Right lobe of liver (tissue), 6 donors: ENCODE measurements around the gene NDUFC2. TPM values are rescaled to one million over a fixed set of nuclear protein-coding genes. Genes with fewer than 3 reads are reported as not detected.

Experiments
- ATAC-seq, 4 donors: fragments of 200-7000 bp; cut with Tn5 transposase; one replicate each; pipeline ENCODE4 v1.9.1; 2020; ENCODE audit warnings: mild to moderate bottlenecking in 4 of 4, moderate library complexity in 4 of 4
- DNase-seq, 3 donors: peaks; one replicate each; pipeline ENCODE4 v3.0.0-alpha.2; 2020
- H3K27ac ChIP-seq, 3 donors: fragments of 200-600 bp; one replicate each; pipeline ENCODE4 v1.8.0; 2022
- H3K27me3 ChIP-seq, 2 donors: fragments of 200-600 bp; one replicate each; pipeline ENCODE4 v1.8.0; 2022
- H3K36me3 ChIP-seq, 4 donors: fragments of 200-600 bp; sonication (generic) in 1 of 4; one replicate each; pipeline versions ENCODE4 v1.5.1 to v1.8.0; 2017 to 2022; ENCODE audit warnings: control low read depth in 1 of 4
- H3K4me1 ChIP-seq, 4 donors: fragments of 200-600 bp; sonication (generic) in 1 of 4; one replicate each; pipeline versions ENCODE4 v1.5.1 to v1.8.0; 2017 to 2022; ENCODE audit warnings: control low read depth in 1 of 4
- H3K4me3 ChIP-seq, 3 donors: fragments of 200-600 bp; one replicate each; pipeline ENCODE4 v1.8.0; 2022
- H3K9me3 ChIP-seq, 4 donors: fragments of 200-600 bp; sonication (generic) in 1 of 4; one replicate each; pipeline versions ENCODE4 v1.5.1 to v1.8.0; 2017 to 2022; ENCODE audit warnings: control low read depth in 1 of 4
- CTCF ChIP-seq, 4 donors: fragments of 200-600 bp in 3 of 4; fragments of 450-650 bp in 1 of 4; IDR thresholded peaks; one replicate each; pipeline versions ENCODE4 v1.5.1 to v1.8.0; 2016 to 2022; ENCODE audit warnings: antibody characterized with exemption in 4 of 4, mild to moderate bottlenecking in 2 of 4
- POLR2A ChIP-seq: fragments of 450-650 bp; IDR thresholded peaks from one replicate; pipeline ENCODE4 v1.6.1; 2017; ENCODE audit warnings: antibody characterized with exemption, mild to moderate bottlenecking
- WGBS: methylation state at CpG from one replicate; pipeline ENCODE4 v1.1.6; 2018; ENCODE audit warnings: low coverage, low lambda C conversion rate; ENCODE audit not compliant: insufficient coverage; ENCODE audit errors: missing lambda C conversion rate; 5-methylcytosine and 5-hydroxymethylcytosine counted together
- intact Hi-C, 2 donors: fragments of 100-400 bp; cut with DNase I; formaldehyde crosslinking; loops; one replicate each; pipeline versions ENCODE4 v1.11.2 to v1.14.1; 2022
- total RNA-seq, 6 experiments: library from RNA; depleted of rRNA in 2 of 6; stranded (reverse); fragments of >200 nt in 2 of 6; fragmentation: NEBNext Ultra II Directional in 3 of 6; extraction: Animal tissue kit (Norgen Biotek cat#: 25700) in 3 of 6; gene quantifications; one replicate each; pipeline versions ENCODE4 v1.1.0 to v1.2.4, GENCODE V29; 2016 to 2023
- donor health status: DM: no; HTN: yes; CAD: no.
- donor health status: DM: no; HTN: no; CAD: no.
- donor health status: DM: no; HTN: no; CAD: no.
- donor health status: DM: no; HTN: yes; CAD: no.
- donor health status: DM: no; HTN: yes; CAD: no.

The NDUFC2 gene
- total RNA-seq, 6 experiments from 2014 or later, result 105 to 265 (median 183) TPM

- intact Hi-C loops, result no loop called here
- Histone ChIP-seq H3K4me3 (no peak overlapping the region), H3K27me3 (no peaks in the 10 kb centered on the region), H3K4me1 (peaks cover 0 to 12% (median 6%) of the 10 kb centered on the region in 4 donors), H3K36me3 (peaks cover 0 to 26% (median 5%) of the 10 kb centered on the region in 4 donors), H3K27ac (no peak overlapping the region), H3K9me3 (no peaks in the 10 kb centered on the region)
- DNase-seq (no peak), ATAC-seq (peak in 1 of 4 donors; percentile 14)
- WGBS, result 51% methylated on average over 2 of the region's 2 CpGs
- TF ChIP-seq POLR2A (no peak), CTCF (IDR thresholded peaks at IDR 0.05) (no peak)
These were observed 9.0 kb downstream of the NDUFC2 start for GRCh38 chr11:78070621-78071020.

GRCh38 chr11:78069465-78069864, 10.2 kb downstream of the NDUFC2 start:
- ATAC-seq (peak; percentile 30 to 70 (median 43)), DNase-seq (peak in 1 of 3 donors; percentile 67)
- no peaks in the 10 kb centered on the region for H3K27me3 ChIP-seq
- no peak for TF ChIP-seq CTCF (IDR thresholded peaks at IDR 0.05)
- TF ChIP-seq POLR2A, result no peak
- H3K9me3 ChIP-seq, result no peaks in the 10 kb centered on the region
- intact Hi-C loops, result no loop called here
- H3K36me3 ChIP-seq, result peaks cover 0 to 26% (median 5%) of the 10 kb centered on the region in 4 donors
- H3K4me1 ChIP-seq, result peaks cover 0 to under 1% (median 0%) of the 10 kb centered on the region in 4 donors
- 24% methylated on average over 2 of the region's 2 CpGs for WGBS
- no peak overlapping the region for H3K4me3 ChIP-seq
- no peak overlapping the region for H3K27ac ChIP-seq

- Histone ChIP-seq H3K36me3 (peaks cover 0 to 25% (median 5%) of the 10 kb centered on the region in 4 donors), H3K27ac (no peak overlapping the region), H3K4me3 (no peak overlapping the region), H3K9me3 (no peaks in the 10 kb centered on the region), H3K4me1 (peaks cover 0 to 8% (median 3%) of the 10 kb centered on the region in 4 donors), H3K27me3 (no peaks in the 10 kb centered on the region)
- WGBS, result 68% methylated on average over 4 of the region's 4 CpGs
- DNase-seq, result no peak
- intact Hi-C loops, result no loop called here
- no peak for ATAC-seq
- TF ChIP-seq CTCF (IDR thresholded peaks at IDR 0.05), result no peak
- no peak for TF ChIP-seq POLR2A
These were observed 12.0 kb downstream of the NDUFC2 start for GRCh38 chr11:78067704-78068103.

DNA sequence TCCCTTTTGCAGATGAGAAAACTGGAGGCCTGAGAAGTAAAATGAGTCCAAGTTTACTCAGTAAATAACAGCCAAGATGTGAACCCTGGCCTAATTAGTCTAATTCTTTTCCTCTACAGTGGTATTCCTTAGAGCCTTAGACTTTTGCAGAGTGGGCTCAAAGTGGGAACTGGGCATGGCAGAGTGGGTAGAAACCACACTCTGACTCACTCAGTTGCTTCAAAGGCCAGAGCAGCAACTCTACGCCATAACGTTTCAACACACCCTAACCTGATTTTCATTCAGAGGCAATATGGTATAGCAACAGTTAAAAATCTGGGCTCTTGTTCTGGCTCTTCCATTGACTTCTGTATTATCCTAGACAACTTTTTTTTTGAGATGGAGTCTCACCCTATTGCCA, 13.2 kb downstream of the NDUFC2 start:
- Histone ChIP-seq H3K36me3 (peaks cover 0 to 14% (median 4%) of the 10 kb centered on the region in 4 donors), H3K4me1 (peaks cover 0 to 20% (median 9%) of the 10 kb centered on the region in 4 donors), H3K27me3 (no peaks in the 10 kb centered on the region), H3K4me3 (peak overlapping the region in 2 of 3 donors; percentile 56 to 64), H3K27ac (peak overlapping the region in 1 of 3 donors; percentile 26), H3K9me3 (no peaks in the 10 kb centered on the region)
- intact Hi-C loops, result no loop called here
- WGBS, result 19% methylated on average over 2 of the region's 2 CpGs
- ATAC-seq, result no peak
- DNase-seq, result no peak
- TF ChIP-seq CTCF (IDR thresholded peaks at IDR 0.05), result no peak
- TF ChIP-seq POLR2A, result no peak

- Histone ChIP-seq H3K27ac (peak overlapping the region in 1 of 3 donors; percentile 72), H3K9me3 (no peaks in the 10 kb centered on the region), H3K36me3 (peaks cover 0 to 12% (median 4%) of the 10 kb centered on the region in 4 donors), H3K4me3 (peak overlapping the region; percentile 33 to 64 (median 56)), H3K4me1 (peaks cover 0 to 33% (median 13%) of the 10 kb centered on the region in 4 donors), H3K27me3 (no peaks in the 10 kb centered on the region)
- DNase-seq (no peak), ATAC-seq (no peak)
- 26% methylated on average over 2 of the region's 2 CpGs for WGBS
- intact Hi-C loops, result no loop called here
- no peak for TF ChIP-seq POLR2A
- TF ChIP-seq CTCF (IDR thresholded peaks at IDR 0.05), result no peak
These were observed 14.5 kb downstream of the NDUFC2 start for GRCh38 chr11:78065203-78065602.
